ENCODE data around the gene SRSF8. TPM values are rescaled to one million over a fixed set of nuclear protein-coding genes. Genes with fewer than 3 reads are reported as not detected.

SRSF8 gene
- total RNA-seq, 1 experiment from 2014 or later, result 40.6 TPM

DNA sequence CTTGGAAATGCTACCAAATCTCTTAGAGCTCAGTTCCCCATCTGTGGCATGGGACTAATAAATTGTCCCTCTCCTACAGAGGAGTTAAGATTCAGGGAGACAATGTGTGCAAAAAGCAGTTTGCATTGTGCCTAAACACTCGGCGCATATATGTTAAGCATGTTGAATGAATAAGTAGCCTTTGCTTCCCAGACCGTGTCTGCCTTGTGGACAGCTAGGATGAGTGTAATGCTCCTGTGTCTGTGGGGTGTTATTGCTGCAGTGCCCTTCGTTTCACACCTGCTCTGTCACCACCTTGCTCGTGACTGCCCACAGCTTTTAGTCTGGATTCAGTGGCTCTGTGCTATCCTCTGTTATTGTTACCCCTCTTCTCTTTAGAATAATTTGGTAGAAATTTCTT, 37.0 kb downstream of the SRSF8 start:
- ChIA-PET CTCF (interaction anchor here (0.7 kb wide), 1 partner anchor 8 kb away, joined by 3 read pairs; no protein-coding TSS in a partner anchor), POLR2A (interaction anchor here (0.7 kb wide), 1 partner anchor 720 kb away, joined by 4 read pairs; no protein-coding TSS in a partner anchor)
- in situ Hi-C loops (cut with HindIII; ENCODE audit: low pct_unique_long_range_greater_than_20kb, low sequenced_read_pairs), result no loop called here

DNA sequence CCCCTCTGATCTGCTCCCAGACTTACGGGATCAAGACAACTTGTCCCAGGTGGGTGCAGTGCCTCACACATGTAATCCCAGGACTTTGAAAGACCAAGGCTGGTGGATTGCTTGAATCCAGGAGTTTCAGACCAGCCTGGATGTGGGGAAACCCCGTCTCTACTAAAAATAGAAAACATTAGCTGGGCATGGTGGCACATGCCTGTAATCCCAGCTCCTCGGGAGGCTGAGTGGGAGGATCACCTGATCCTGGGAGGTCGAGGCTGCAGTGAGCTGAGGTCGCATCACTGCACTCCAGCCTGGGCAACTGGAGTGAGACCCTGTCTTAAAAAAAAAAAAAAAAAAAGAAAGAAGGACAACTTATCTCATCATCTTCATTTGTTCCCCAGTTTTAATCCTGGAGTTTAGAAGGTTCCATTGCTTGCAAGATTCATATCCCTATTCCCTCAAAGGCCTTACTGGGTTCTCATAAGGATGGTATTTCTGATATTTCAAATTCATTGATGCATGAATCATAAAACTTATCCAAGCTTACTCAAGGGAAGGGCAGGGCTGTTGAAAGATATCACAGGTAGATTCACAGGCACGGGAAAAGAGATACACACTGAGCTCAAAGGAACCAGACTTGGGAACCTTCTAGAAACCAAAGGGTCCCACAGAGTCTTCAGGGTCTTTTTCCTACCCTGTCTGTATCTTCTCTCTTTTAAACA, 37.6 kb downstream of the SRSF8 start:
- H3K27ac ChIP-seq (ENCODE audit: low read length), result no peak overlapping the region
- no peaks in the 10 kb centered on the region for H3K36me3 ChIP-seq (ENCODE audit: control insufficient read depth, insufficient read depth, low read length)
- no peaks in the 10 kb centered on the region for H3K27me3 ChIP-seq (ENCODE audit: control insufficient read depth, insufficient read depth, low read length)
- in situ Hi-C loops (cut with HindIII; ENCODE audit: low pct_unique_long_range_greater_than_20kb, low sequenced_read_pairs) (no loop called here), intact Hi-C loops (cut with micrococcal nuclease; ENCODE audit: unreplicated experiment) (no loop called here)
- CTCF ChIA-PET, result interaction anchor here (0.7 kb wide), 1 partner anchor 9 kb away, joined by 3 read pairs; no protein-coding TSS in a partner anchor
- POLR2A ChIA-PET, result interaction anchor here (1.1 kb wide), 1 partner anchor 14 kb away, joined by 3 read pairs; the partner anchor contains the start of gene ENDOD1
- no peak overlapping the region for H3K4me3 ChIP-seq (ENCODE audit: low read depth in 2 of 2, low read length in 2 of 2)
- TF ChIP-seq POLR2AphosphoS5 (IDR thresholded peaks at IDR 0.05; ENCODE audit: low read depth, low read length) (no peak), TCF7L2 (IDR thresholded peaks at IDR 0.05; ENCODE audit: low read depth, low read length) (no peak), SIN3A (IDR thresholded peaks at IDR 0.05; ENCODE audit: borderline replicate concordance, insufficient read depth, low read depth, low read length) (no peak)
- TF ChIP-seq, protein P1, sequence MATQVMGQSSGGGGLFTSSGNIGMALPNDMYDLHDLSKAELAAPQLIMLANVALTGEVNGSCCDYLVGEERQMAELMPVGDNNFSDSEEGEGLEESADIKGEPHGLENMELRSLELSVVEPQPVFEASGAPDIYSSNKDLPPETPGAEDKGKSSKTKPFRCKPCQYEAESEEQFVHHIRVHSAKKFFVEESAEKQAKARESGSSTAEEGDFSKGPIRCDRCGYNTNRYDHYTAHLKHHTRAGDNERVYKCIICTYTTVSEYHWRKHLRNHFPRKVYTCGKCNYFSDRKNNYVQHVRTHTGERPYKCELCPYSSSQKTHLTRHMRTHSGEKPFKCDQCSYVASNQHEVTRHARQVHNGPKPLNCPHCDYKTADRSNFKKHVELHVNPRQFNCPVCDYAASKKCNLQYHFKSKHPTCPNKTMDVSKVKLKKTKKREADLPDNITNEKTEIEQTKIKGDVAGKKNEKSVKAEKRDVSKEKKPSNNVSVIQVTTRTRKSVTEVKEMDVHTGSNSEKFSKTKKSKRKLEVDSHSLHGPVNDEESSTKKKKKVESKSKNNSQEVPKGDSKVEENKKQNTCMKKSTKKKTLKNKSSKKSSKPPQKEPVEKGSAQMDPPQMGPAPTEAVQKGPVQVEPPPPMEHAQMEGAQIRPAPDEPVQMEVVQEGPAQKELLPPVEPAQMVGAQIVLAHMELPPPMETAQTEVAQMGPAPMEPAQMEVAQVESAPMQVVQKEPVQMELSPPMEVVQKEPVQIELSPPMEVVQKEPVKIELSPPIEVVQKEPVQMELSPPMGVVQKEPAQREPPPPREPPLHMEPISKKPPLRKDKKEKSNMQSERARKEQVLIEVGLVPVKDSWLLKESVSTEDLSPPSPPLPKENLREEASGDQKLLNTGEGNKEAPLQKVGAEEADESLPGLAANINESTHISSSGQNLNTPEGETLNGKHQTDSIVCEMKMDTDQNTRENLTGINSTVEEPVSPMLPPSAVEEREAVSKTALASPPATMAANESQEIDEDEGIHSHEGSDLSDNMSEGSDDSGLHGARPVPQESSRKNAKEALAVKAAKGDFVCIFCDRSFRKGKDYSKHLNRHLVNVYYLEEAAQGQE (IDR thresholded peaks at IDR 0.05; ENCODE audit: insufficient read depth in 1 of 2, low read depth in 2 of 2, low read length in 1 of 2), result no peak
- TF ChIP-seq, protein P2, sequence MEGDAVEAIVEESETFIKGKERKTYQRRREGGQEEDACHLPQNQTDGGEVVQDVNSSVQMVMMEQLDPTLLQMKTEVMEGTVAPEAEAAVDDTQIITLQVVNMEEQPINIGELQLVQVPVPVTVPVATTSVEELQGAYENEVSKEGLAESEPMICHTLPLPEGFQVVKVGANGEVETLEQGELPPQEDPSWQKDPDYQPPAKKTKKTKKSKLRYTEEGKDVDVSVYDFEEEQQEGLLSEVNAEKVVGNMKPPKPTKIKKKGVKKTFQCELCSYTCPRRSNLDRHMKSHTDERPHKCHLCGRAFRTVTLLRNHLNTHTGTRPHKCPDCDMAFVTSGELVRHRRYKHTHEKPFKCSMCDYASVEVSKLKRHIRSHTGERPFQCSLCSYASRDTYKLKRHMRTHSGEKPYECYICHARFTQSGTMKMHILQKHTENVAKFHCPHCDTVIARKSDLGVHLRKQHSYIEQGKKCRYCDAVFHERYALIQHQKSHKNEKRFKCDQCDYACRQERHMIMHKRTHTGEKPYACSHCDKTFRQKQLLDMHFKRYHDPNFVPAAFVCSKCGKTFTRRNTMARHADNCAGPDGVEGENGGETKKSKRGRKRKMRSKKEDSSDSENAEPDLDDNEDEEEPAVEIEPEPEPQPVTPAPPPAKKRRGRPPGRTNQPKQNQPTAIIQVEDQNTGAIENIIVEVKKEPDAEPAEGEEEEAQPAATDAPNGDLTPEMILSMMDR (IDR thresholded peaks at IDR 0.05), result no peak
- peaks cover 5% of the 10 kb centered on the region; the same call in 1 of the 2 replicates for H3K4me1 ChIP-seq (ENCODE audit: control insufficient read depth, insufficient read depth, low read length)
- H3K9me3 ChIP-seq (ENCODE audit: control insufficient read depth, insufficient read depth, low read depth, low read length), result no peaks in the 10 kb centered on the region
- no peak for DNase-seq (ENCODE audit: low read depth, low spot score)
- no peak for ATAC-seq
- BruUV-seq (replicated peaks), result no TSS peak

More for the DNA sequence above, 37.0 kb downstream of the SRSF8 start:
- H3K36me3 ChIP-seq (ENCODE audit: control insufficient read depth, insufficient read depth, low read length), result no peaks in the 10 kb centered on the region
- no peak overlapping the region for H3K4me3 ChIP-seq (ENCODE audit: low read depth in 2 of 2, low read length in 2 of 2)
- peak; percentile 36; the same call in 1 of the 2 replicates for ATAC-seq
- H3K9me3 ChIP-seq (ENCODE audit: control insufficient read depth, insufficient read depth, low read depth, low read length), result no peaks in the 10 kb centered on the region
- H3K4me1 ChIP-seq (ENCODE audit: control insufficient read depth, insufficient read depth, low read length), result peaks cover 5% of the 10 kb centered on the region; the same call in 1 of the 2 replicates
- no TSS peak for BruUV-seq (replicated peaks)
- intact Hi-C loops (cut with micrococcal nuclease; ENCODE audit: unreplicated experiment), result no loop called here
- DNase-seq (ENCODE audit: low read depth, low spot score), result no peak
- no peaks in the 10 kb centered on the region for H3K27me3 ChIP-seq (ENCODE audit: control insufficient read depth, insufficient read depth, low read length)
- TF ChIP-seq, protein P1 (IDR thresholded peaks at IDR 0.05; ENCODE audit: insufficient read depth in 1 of 2, low read depth in 2 of 2, low read length in 1 of 2), result no peak
- TF ChIP-seq POLR2AphosphoS5 (IDR thresholded peaks at IDR 0.05; ENCODE audit: low read depth, low read length), result no peak
- no peak for TF ChIP-seq TCF7L2 (IDR thresholded peaks at IDR 0.05; ENCODE audit: low read depth, low read length)
- TF ChIP-seq, protein P2 (IDR thresholded peaks at IDR 0.05), result no peak
- TF ChIP-seq SIN3A (IDR thresholded peaks at IDR 0.05; ENCODE audit: borderline replicate concordance, insufficient read depth, low read depth, low read length), result no peak
- 0 out of 2 replicates have a peak overlapping the region, but pooled peaks have one; percentile 5 for H3K27ac ChIP-seq (ENCODE audit: low read length)
